LoVo (cell line): ENCODE measurements around the gene VWF.
"Not testable (repeated sequence)": the region's sequence is repeated elsewhere in the genome, so short reads cannot be mapped to it uniquely, and the experiment has no call there.

Source experiments
- DNase-seq: peaks from one replicate; pipeline ENCODE4 v3.0.0-alpha.2; 2016; ENCODE audit warnings: low spot score

VWF gene

GRCh38 chr12:6033546-6033945 is 90.9 kb downstream of the VWF start:
- no peak for DNase-seq

GRCh38 chr12:6032726-6033125 is 91.7 kb downstream of the VWF start:
- DNase-seq = no peak

GRCh38 chr12:6031001-6031400 is 93.5 kb downstream of the VWF start:
- DNase-seq = no peak

GRCh38 chr12:6030081-6030480 is 94.4 kb downstream of the VWF start:
- no peak for DNase-seq

GRCh38 chr12:6029401-6029800 is 95.1 kb downstream of the VWF start:
- no peak for DNase-seq

- no peak for DNase-seq
Measured at GRCh38 chr12:6026998-6027397, 97.5 kb downstream of the VWF start.

DNA sequence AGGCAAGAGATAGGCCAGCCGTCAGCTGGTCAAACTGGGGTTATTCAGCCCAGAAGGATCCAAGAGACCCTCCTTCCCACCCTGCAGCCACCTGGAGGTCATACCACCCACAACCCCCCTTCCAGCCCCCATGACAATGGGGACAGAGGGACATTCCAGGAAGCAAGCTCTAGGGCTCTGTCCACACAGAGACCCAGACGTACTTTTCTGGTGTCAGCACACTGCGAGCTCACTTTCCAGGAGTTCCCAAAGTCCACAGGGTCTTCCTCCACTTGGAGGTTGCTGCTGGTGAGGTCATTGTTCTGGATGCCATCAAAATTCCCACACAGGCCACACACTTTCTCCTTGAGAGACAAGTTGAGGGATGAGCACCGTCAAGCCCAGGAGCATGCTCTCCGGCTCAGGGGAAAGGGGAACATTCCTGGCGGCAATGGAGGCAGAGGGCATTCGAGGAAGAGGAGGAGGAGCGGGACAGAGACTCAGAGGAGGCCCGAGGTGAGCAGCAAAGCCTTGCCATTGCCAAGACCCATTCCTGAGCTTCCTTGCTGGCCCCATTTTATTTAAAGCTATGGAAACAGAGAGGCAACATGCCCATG is 98.7 kb downstream of the VWF start:
- not testable (repeated sequence) for DNase-seq

DNA sequence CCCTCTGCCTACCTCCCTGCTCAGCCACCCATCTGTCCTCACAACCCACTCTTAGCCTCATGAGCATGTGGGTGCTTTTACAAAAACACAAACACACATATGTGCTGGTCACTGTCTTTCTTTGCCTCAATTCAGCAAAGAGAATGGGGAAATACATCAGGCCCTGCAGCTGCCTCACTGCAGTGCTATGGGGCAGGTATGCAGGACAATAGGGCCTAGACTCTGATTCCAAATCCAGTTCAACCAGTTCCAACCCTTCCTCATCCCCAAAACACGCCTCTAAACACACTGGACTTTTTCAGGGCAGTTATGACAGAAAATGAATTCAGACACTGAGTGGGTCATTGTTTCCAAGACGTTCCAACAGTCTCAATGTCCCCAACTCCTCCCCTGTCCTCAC is 100.4 kb downstream of the VWF start:
- not testable (repeated sequence) for DNase-seq

- no peak for DNase-seq
Measured at GRCh38 chr12:6020930-6021329, 103.5 kb downstream of the VWF start.

- DNase-seq = not testable (repeated sequence)
Measured at GRCh38 chr12:6020511-6020910, 104.0 kb downstream of the VWF start.

GRCh38 chr12:6019256-6019655 is 105.2 kb downstream of the VWF start:
- DNase-seq = not testable (repeated sequence)

DNA sequence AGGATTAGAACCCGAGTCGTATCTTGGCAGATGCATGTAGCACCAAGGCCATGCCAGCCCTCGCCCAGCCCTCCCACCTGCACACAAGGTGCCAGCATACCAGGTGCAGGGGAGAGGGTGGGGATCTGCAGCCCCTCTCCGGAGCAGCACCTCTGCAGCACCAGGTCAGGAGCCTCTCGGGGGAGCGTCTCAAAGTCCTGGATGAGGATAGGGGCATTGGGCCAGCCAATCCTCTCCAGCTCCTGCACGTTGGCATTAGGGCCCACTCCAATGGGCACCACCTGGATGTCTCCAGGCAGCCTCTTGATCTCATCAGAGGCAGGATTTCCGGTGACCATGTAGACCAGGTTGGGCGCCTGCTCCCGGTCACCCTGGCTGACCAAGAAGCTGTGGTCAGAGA is 106.2 kb downstream of the VWF start:
- no peak for DNase-seq

DNA sequence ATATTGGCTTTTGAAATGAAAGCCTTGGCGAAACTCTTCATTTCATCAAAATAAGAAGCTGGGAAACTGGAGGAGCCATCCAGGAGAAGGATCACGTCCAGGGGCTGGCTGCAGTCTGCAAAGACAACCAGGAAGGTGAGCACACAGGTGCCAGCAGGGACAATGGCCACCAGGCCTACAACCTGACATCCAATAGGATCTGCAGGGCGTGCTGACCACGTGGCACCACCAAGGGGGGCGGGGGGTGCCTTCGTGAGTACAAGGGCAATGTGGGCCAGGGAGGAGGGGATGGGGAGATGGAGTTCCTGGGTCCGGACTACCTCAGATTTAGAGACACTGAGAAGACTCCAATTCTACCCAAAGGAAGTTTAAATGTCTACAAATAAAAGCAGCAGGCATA is 107.7 kb downstream of the VWF start:
- no peak for DNase-seq

- DNase-seq = not testable (repeated sequence)
Measured at GRCh38 chr12:6016004-6016403, 108.5 kb downstream of the VWF start.

- DNase-seq = not testable (repeated sequence)
Measured at GRCh38 chr12:6015271-6015670, 109.2 kb downstream of the VWF start.

DNA sequence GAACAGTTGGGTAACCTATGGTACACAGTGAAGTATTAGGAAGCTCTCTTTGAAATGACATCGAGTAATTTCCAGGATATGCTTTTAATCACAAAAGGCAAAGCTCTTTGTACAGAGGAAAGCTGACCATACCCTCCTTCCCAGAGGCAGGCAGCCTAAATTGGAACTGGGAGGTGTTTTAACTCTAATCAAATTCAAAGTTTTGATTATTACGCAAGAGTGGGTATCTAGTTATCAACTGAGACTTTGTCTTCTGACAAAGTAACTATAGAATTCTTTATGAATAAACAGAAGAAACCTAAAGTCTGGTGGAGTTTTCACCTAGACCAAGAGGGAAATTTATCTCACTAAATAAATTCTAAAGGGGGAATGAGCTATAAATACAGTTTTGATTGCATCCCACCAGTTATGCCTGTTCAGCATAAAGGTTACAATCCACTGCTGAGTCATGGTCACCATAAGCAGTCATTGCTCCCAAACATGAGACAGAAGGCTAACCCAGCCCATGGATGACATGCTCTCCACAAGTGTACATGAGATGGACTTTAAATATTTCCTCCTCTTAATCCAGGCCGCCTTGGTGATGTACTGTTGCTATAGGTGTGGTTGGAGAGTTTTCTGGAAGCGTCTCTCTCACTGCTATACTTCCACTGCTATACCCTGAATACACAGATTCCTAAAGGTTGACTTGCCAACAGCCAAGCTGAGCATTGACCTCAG is 113.7 kb downstream of the VWF start:
- DNase-seq = not testable (repeated sequence)

DNA sequence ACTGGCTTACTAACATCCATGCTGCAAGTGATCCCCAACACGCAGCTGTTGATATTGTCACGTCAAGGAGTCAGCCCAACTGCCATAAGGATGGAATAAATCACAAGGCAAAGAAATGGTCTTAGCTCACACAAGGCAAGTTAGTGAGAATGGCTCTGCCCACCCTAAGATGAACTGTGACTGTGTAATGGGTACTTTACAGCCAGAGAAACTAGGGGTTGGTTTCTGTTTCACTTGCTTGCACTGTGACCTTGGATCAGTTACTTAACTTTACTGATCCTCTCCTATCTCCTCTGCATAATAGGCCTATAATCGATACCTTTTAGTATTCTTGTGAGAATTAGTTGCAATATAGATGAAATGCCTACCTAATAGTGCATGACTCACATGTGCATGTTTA is 127.2 kb downstream of the VWF start:
- no peak for DNase-seq

- DNase-seq = no peak
Measured at GRCh38 chr12:5996459-5996858, 128.0 kb downstream of the VWF start.

DNA sequence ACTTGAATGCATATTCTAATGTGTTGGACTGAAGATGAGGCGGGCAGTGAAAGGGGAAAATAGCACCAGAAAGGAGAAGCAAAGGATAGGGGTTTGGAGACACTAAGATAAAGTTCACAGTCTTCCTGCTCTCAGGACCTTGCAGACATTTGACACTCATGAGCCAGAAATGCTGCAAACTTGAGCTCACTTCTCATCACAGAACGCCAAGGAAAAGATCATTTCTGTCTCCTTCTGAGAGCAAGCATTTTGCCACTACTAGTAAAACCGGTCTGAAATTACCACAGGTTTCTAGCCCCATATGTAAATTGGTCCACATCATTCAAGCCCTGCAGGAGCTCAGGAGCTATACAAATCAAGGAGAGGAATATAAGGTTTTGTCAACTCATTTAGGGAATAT is 134.8 kb downstream of the VWF start:
- DNase-seq = no peak

DNA sequence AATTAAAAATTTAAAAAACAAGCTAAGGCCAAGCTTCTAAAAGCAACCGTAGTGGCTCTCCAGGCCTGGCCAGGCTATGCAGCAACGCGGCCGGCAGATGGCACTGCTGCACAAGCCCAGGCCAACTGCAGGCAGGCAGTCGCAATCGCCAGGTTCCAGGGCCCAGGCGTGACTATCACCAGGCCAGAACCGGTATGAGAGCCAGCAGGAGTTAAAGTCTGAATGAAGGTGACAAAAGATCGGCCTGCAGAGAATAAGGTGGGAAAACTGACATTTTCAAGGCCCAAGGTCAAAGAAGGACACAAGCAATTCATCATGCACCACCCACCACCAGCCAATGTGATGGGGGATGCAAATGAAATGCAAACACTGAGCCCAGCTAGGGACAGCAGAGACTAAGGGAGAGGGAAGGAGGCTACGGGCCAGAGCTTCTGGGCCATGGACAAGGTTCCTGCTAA is 135.8 kb downstream of the VWF start:
- DNase-seq = peak; percentile 84

DNA sequence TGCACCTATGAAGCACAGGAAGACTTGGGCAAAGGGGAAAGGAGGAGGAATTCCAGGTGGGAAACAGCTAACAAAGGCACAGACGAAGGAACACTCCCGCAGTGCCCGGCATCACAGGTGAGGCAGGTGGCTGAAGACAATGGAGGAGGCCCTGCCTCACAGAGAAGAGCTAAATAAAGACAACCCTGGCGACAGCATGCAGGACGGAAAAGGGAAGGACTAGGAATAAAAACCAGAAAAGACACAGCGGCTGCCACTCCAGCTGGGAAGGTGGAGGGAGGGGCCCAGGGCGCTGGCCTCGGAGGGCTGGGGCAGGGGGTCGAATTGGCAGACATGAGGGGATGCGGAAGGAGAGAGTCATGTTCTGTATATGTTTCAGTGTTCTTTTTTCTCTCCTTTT is 136.4 kb downstream of the VWF start:
- no peak for DNase-seq

GRCh38 chr12:5987573-5987972 is 136.9 kb downstream of the VWF start:
- DNase-seq = no peak

DNA sequence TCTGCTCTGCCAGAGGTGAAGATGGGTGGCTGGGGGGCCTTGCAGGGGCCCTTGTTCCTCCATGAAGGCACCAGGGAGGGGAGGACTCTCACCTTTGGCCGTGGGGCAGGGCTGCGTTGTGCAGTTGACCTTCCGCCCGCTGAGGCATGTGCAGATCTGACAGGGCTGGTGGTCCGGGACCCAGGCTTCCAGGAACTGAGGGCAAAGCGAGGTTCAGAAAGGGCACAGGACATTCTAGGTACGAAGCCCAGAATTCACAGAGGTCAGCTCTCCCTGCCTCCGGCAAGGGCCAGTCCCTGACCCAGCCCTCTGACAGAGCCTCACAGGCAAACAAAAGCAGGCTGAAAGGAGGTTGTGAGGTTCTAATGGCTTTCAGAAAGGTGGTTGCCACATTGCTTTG is 139.0 kb downstream of the VWF start:
- no peak for DNase-seq

- DNase-seq = no peak
Measured at GRCh38 chr12:5984873-5985272, 139.6 kb downstream of the VWF start.
